GM20000 (cell line): ENCODE results near the gene CDH23.

Experiments
- DNase-seq: peaks from one replicate; pipeline ENCODE4 v3.0.0; 2012; ENCODE audit warnings: low spot score
- TF ChIP-seq, protein P1 (sequence below): IDR thresholded peaks from 2 replicates; pipeline ENCODE4 v1.5.1; 2012; ENCODE audit warnings: mild to moderate bottlenecking, control low read depth; ENCODE audit errors: extremely low read depth, missing control alignments

Gene CDH23

GRCh38 chr10:71369602-71370001, 27.1 kb upstream of the CDH23 start:
- DNase-seq, result no peak
- TF ChIP-seq, protein P1, sequence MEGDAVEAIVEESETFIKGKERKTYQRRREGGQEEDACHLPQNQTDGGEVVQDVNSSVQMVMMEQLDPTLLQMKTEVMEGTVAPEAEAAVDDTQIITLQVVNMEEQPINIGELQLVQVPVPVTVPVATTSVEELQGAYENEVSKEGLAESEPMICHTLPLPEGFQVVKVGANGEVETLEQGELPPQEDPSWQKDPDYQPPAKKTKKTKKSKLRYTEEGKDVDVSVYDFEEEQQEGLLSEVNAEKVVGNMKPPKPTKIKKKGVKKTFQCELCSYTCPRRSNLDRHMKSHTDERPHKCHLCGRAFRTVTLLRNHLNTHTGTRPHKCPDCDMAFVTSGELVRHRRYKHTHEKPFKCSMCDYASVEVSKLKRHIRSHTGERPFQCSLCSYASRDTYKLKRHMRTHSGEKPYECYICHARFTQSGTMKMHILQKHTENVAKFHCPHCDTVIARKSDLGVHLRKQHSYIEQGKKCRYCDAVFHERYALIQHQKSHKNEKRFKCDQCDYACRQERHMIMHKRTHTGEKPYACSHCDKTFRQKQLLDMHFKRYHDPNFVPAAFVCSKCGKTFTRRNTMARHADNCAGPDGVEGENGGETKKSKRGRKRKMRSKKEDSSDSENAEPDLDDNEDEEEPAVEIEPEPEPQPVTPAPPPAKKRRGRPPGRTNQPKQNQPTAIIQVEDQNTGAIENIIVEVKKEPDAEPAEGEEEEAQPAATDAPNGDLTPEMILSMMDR, result no peak

DNA sequence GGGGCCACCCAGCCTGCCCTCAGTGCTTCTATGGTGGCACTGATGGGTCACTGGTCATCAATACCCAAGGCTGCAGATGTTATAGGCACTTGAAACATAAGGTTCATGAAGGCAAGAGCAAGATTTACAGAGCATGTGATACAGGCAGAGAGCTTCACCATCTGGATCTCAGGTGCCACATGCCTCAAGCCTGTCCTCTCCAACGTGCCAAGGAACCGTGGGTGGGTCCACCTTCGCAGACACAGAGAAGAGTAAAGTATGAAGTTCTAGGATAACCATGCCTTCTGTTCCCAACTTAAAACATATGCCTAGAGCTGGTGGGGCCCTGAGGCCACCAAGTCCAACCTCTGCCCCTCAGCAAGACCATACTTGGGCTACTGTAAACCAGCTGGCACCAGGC, 26.7 kb upstream of the CDH23 start:
- DNase-seq, result no peak
- TF ChIP-seq, protein P1, result no peak

DNA sequence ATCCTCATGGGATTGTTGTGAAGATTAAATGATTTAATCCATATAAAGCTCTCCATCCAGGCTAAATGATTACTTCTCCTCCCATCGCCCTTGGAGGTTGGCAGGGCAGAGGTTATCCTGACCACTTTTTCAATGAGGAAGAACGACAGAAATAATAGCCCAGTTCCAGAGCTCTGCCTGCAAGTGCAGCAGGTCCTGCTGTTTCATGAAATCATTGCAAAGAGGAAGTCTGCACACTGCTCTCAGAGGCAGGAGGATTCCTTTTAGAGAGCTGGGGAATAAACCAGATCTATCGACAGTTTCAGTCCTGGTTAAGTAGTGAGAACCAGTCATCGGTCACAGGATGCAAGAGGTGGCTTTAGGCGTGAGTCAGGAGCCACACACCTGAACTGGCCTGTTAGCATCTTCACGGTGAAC, 25.0 kb upstream of the CDH23 start:
- peak; percentile 48 for DNase-seq
- TF ChIP-seq, protein P1, result no peak

- TF ChIP-seq, protein P1, result no peak
- DNase-seq, result peak; percentile 84
These were observed 23.7 kb upstream of the CDH23 start for GRCh38 chr10:71372882-71373495.

- no peak for DNase-seq
- TF ChIP-seq, protein P1, result no peak
These were observed 22.1 kb upstream of the CDH23 start for GRCh38 chr10:71374481-71375233.

- TF ChIP-seq, protein P1, result no peak
- DNase-seq, result no peak
These were observed 20.8 kb upstream of the CDH23 start for GRCh38 chr10:71375952-71376351.

DNA sequence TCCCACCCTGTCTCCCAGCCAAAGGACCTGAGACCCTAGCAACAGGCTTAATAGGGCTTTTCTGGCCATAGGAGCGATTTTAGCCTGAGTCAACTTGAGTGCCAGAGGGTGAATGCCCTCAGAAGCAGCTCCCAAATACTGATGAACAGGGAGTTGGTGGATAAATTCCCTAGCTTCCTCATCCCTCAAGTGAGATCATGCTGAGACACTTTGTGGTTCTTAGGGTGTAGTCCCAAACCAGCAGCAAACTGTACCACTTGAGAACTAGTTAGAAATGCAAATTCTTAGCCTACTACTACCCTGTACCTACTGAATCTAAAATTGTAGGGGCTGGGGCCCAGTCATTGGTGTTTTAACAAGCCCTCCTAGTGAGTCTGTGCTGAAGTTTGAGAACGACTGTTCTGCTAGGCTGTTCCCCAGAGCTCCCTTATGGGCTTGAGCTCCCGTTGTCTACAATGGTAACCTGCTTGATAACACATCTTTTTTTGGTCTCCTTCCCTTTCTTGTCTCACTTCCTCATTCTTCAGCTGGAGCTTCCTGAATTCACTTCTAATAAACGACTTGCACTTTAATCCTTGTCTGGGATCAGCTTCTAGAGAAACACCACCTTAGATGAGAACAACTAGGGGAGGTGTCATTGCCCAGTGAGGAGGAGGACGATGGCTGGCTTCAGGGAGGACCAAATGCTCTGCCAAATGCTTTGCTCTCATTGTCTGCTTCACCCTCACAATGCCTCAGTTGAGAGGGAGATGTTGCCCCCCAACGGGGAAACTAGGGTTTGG, 18.2 kb upstream of the CDH23 start:
- TF ChIP-seq, protein P1, result no peak
- DNase-seq, result no peak
